H1 (cell line): ENCODE data around the gene POLA2. TPM values are rescaled to one million over a fixed set of nuclear protein-coding genes. Genes with fewer than 3 reads are reported as not detected.

Source experiments
- CHD1 ChIP-seq: IDR thresholded peaks from 2 replicates; pipeline ENCODE4 v1.6.1; 2012; ENCODE audit warnings: low read depth, low read length, improper control_type of control experiment
- NRF1 ChIP-seq: IDR thresholded peaks from 2 replicates; pipeline ENCODE4 v1.6.1; 2011; ENCODE audit warnings: mild to moderate bottlenecking, low read depth, low read length, improper control_type of control experiment
- polyA plus RNA-seq, 7 experiments: library from polyadenylated mRNA; depleted of rRNA in 3 of 7; stranded (reverse) in 5 of 7; unstranded in 2 of 7; fragments of >200 nt in 5 of 7; fragments of 200-250 nt in 2 of 7; gene quantifications; 1 replicate in 5 of 7; 2 replicates in 1 of 7; 4 replicates in 1 of 7; pipeline versions ENCODE4 v1.2.1 to v1.2.3, GENCODE V29; 2011 to 2013; ENCODE audit warnings: missing spikeins in 2 of 7, mixed read lengths in 2 of 7
- total RNA-seq: library from RNA; stranded (reverse); fragmentation: NEBNext Ultra II Directional; extraction: Animal tissue kit (Norgen Biotek cat#: 25700); gene quantifications from 2 replicates; pipeline ENCODE4 v1.2.1, GENCODE V29; 2021

POLA2 gene
- total and polyA plus RNA-seq, 2 of the 8 experiments (the other 6 are each of a cell fraction or from before 2014, with no cell fraction given), result 31.2 to 55.9 TPM

- TF ChIP-seq CHD1 (no peak), NRF1 (no peak)
- TF ChIP-seq, all 59 proteins: peak for 0
Measured at GRCh38 chr11:65223011-65223410, 38.8 kb upstream of the POLA2 start (continued).
